Stimulated activated naive B cell treated with anti-CD40 and anti-IgM and Interleukin-4, amounts not matched to agents 10 μg/mL and 1 μg/mL and 100 μg/mL, for 72 hours (primary cell): ENCODE data around the gene PRKCA.
A peak's percentile ranks its signal among the peaks of the same experiment; 100 is the strongest.

Experiments used
- ATAC-seq, 2 donors: fragments of 150-1000 bp; cut with Tn5 transposase; replicated peaks; 2 replicates each; pipeline ENCODE4 v1.10.0; 2021; ENCODE audit warnings: moderate library complexity in 1 of 2
- DNase-seq: peaks from one replicate; pipeline ENCODE4 v3.0.0; 2021
- H3K27ac Mint-ChIP-seq: one replicate; pipeline ENCODE4 v1.8.0; 2022; ENCODE audit warnings: mild to moderate bottlenecking, mixed read lengths
- H3K27me3 Mint-ChIP-seq, 2 donors: one replicate each; pipeline ENCODE4 v1.8.0; 2022; ENCODE audit warnings: mixed read lengths in 2 of 2
- H3K36me3 Mint-ChIP-seq, 2 donors: one replicate each; pipeline ENCODE4 v1.8.0; 2022; ENCODE audit warnings: mixed read lengths in 2 of 2, mild to moderate bottlenecking in 1 of 2
- H3K4me1 Mint-ChIP-seq, 2 donors: one replicate each; pipeline ENCODE4 v1.8.0; 2022; ENCODE audit warnings: mixed read lengths in 2 of 2, mild to moderate bottlenecking in 1 of 2
- H3K4me3 Mint-ChIP-seq, 2 donors: one replicate each; pipeline ENCODE4 v1.8.0; 2022; ENCODE audit warnings: mild to moderate bottlenecking in 2 of 2, mixed read lengths in 2 of 2, moderate library complexity in 1 of 2
- H3K9me3 Mint-ChIP-seq, 2 donors: one replicate each; pipeline ENCODE4 v1.8.0; 2022; ENCODE audit warnings: mixed read lengths in 2 of 2, mild to moderate bottlenecking in 1 of 2

The PRKCA gene

GRCh38 chr17:66676421-66676820, 374.0 kb downstream of the PRKCA start:
- Mint-ChIP-seq H3K27me3 (peaks cover 0 to 5% of the 10 kb centered on the region in 2 donors), H3K9me3 (peaks cover 5 to 6% of the 10 kb centered on the region in 2 donors), H3K27ac (no peak overlapping the region), H3K4me3 (no peak overlapping the region), H3K36me3 (no peaks in the 10 kb centered on the region), H3K4me1 (peaks cover 0 to 9% of the 10 kb centered on the region in 2 donors)
- no peak for DNase-seq
- no peak for ATAC-seq

GRCh38 chr17:66677201-66677981, 375.0 kb downstream of the PRKCA start:
- H3K4me1 Mint-ChIP-seq = peaks cover 0 to 9% of the 10 kb centered on the region in 2 donors
- no peaks in the 10 kb centered on the region for H3K36me3 Mint-ChIP-seq
- H3K27ac Mint-ChIP-seq = no peak overlapping the region
- peaks cover 0 to 5% of the 10 kb centered on the region in 2 donors for H3K27me3 Mint-ChIP-seq
- DNase-seq (no peak), ATAC-seq (no peak)
- peaks cover 5 to 6% of the 10 kb centered on the region in 2 donors for H3K9me3 Mint-ChIP-seq
- H3K4me3 Mint-ChIP-seq = no peak overlapping the region

GRCh38 chr17:66678061-66678460, 375.6 kb downstream of the PRKCA start:
- Mint-ChIP-seq H3K36me3 (no peaks in the 10 kb centered on the region), H3K4me1 (peaks cover 0 to 9% of the 10 kb centered on the region in 2 donors), H3K27me3 (peaks cover 0 to 5% of the 10 kb centered on the region in 2 donors), H3K4me3 (no peak overlapping the region), H3K9me3 (peaks cover 5 to 6% of the 10 kb centered on the region in 2 donors), H3K27ac (no peak overlapping the region)
- ATAC-seq = no peak
- no peak for DNase-seq

- H3K4me1 Mint-ChIP-seq = peaks cover 0 to 2% of the 10 kb centered on the region in 2 donors
- peaks cover 3 to 5% of the 10 kb centered on the region in 2 donors for H3K27me3 Mint-ChIP-seq
- DNase-seq = no peak
- ATAC-seq = peak in 1 of 2 donors; percentile 54
- no peak overlapping the region for H3K27ac Mint-ChIP-seq
- no peak overlapping the region for H3K4me3 Mint-ChIP-seq
- no peaks in the 10 kb centered on the region for H3K36me3 Mint-ChIP-seq
- peaks cover 5 to 6% of the 10 kb centered on the region in 2 donors for H3K9me3 Mint-ChIP-seq
Observed at GRCh38 chr17:66678827-66679226, 376.4 kb downstream of the PRKCA start.

- Mint-ChIP-seq H3K27ac (no peak overlapping the region), H3K36me3 (no peaks in the 10 kb centered on the region), H3K4me1 (no peaks in the 10 kb centered on the region), H3K4me3 (no peak overlapping the region), H3K9me3 (peaks cover 5 to 6% of the 10 kb centered on the region in 2 donors), H3K27me3 (peaks cover 5% of the 10 kb centered on the region in 2 donors)
- no peak for ATAC-seq
- DNase-seq = no peak
Observed at GRCh38 chr17:66679631-66680517, 377.5 kb downstream of the PRKCA start.

GRCh38 chr17:66682283-66682682, 379.9 kb downstream of the PRKCA start:
- Mint-ChIP-seq H3K4me1 (no peaks in the 10 kb centered on the region), H3K27me3 (peaks cover 7 to 11% of the 10 kb centered on the region in 2 donors), H3K9me3 (peaks cover 5 to 6% of the 10 kb centered on the region in 2 donors), H3K27ac (no peak overlapping the region), H3K36me3 (no peaks in the 10 kb centered on the region), H3K4me3 (no peak overlapping the region)
- no peak for DNase-seq
- ATAC-seq = no peak

- no peak overlapping the region for H3K27ac Mint-ChIP-seq
Observed at GRCh38 chr17:66684261-66684660, 381.8 kb downstream of the PRKCA start.

GRCh38 chr17:66684731-66685130, 382.3 kb downstream of the PRKCA start:
- ATAC-seq (no peak), DNase-seq (no peak)
- Mint-ChIP-seq H3K36me3 (no peaks in the 10 kb centered on the region), H3K9me3 (no peaks in the 10 kb centered on the region), H3K4me3 (no peak overlapping the region), H3K27me3 (peaks cover 7 to 11% of the 10 kb centered on the region in 2 donors), H3K4me1 (peaks cover 0 to 5% of the 10 kb centered on the region in 2 donors), H3K27ac (no peak overlapping the region)

More at GRCh38 chr17:66684261-66684660, 381.8 kb downstream of the PRKCA start:
- Mint-ChIP-seq H3K9me3 (no peaks in the 10 kb centered on the region), H3K4me3 (no peak overlapping the region), H3K36me3 (no peaks in the 10 kb centered on the region), H3K27me3 (peaks cover 7 to 11% of the 10 kb centered on the region in 2 donors), H3K4me1 (peaks cover 0 to under 1% of the 10 kb centered on the region in 2 donors)
- DNase-seq (no peak), ATAC-seq (no peak)

GRCh38 chr17:66686601-66687000, 384.2 kb downstream of the PRKCA start:
- Mint-ChIP-seq H3K4me3 (no peak overlapping the region), H3K27me3 (peaks cover 7 to 11% of the 10 kb centered on the region in 2 donors), H3K4me1 (peaks cover 0 to 5% of the 10 kb centered on the region in 2 donors), H3K27ac (no peak overlapping the region), H3K9me3 (no peaks in the 10 kb centered on the region), H3K36me3 (no peaks in the 10 kb centered on the region)
- DNase-seq = no peak
- ATAC-seq = no peak

GRCh38 chr17:66687570-66688284, 385.3 kb downstream of the PRKCA start:
- H3K9me3 Mint-ChIP-seq = no peaks in the 10 kb centered on the region
- H3K27ac Mint-ChIP-seq = peak overlapping the region; percentile 2
- H3K27me3 Mint-ChIP-seq = peaks cover 7 to 11% of the 10 kb centered on the region in 2 donors
- ATAC-seq (no peak), DNase-seq (no peak)
- peaks cover 0 to 5% of the 10 kb centered on the region in 2 donors for H3K4me1 Mint-ChIP-seq
- peaks cover 0 to 3% of the 10 kb centered on the region in 2 donors for H3K36me3 Mint-ChIP-seq
- no peak overlapping the region for H3K4me3 Mint-ChIP-seq

GRCh38 chr17:66689221-66689620, 386.8 kb downstream of the PRKCA start:
- Mint-ChIP-seq H3K27ac (no peak overlapping the region), H3K27me3 (peaks cover 6 to 7% of the 10 kb centered on the region in 2 donors), H3K9me3 (no peaks in the 10 kb centered on the region), H3K36me3 (peaks cover 0 to 4% of the 10 kb centered on the region in 2 donors), H3K4me3 (no peak overlapping the region), H3K4me1 (peaks cover 0 to 5% of the 10 kb centered on the region in 2 donors)
- ATAC-seq (peak in 1 of 2 donors; percentile 44), DNase-seq (no peak)

- no peaks in the 10 kb centered on the region for H3K9me3 Mint-ChIP-seq
- peaks cover 0 to 5% of the 10 kb centered on the region in 2 donors for H3K4me1 Mint-ChIP-seq
- H3K27ac Mint-ChIP-seq = no peak overlapping the region
- H3K36me3 Mint-ChIP-seq = peaks cover 0 to 7% of the 10 kb centered on the region in 2 donors
- ATAC-seq (no peak), DNase-seq (no peak)
- H3K4me3 Mint-ChIP-seq = no peak overlapping the region
- peaks cover 7 to 10% of the 10 kb centered on the region in 2 donors for H3K27me3 Mint-ChIP-seq
Observed at GRCh38 chr17:66690166-66690565, 387.8 kb downstream of the PRKCA start.

GRCh38 chr17:66691644-66692420, 389.4 kb downstream of the PRKCA start:
- peaks cover 0 to under 1% of the 10 kb centered on the region in 2 donors for H3K9me3 Mint-ChIP-seq
- H3K36me3 Mint-ChIP-seq = peaks cover 0 to 9% of the 10 kb centered on the region in 2 donors
- H3K27ac Mint-ChIP-seq = no peak overlapping the region
- ATAC-seq = no peak
- H3K27me3 Mint-ChIP-seq = peaks cover 0 to 4% of the 10 kb centered on the region in 2 donors
- DNase-seq = no peak
- H3K4me3 Mint-ChIP-seq = no peak overlapping the region
- H3K4me1 Mint-ChIP-seq = peaks cover 0 to 5% of the 10 kb centered on the region in 2 donors
